ENCODE results near the gene CHD3.

GRCh38 chr17:7893187-7893880, 4.7 kb downstream of the CHD3 start:
- no peak for TF ChIP-seq CTCF (IDR thresholded peaks at IDR 0.05)
- no peak for TF ChIP-seq POLR2AphosphoS5 (IDR thresholded peaks at IDR 0.05)
